Large intestine (tissue), 3 donors: ENCODE measurements around the gene GNG11. TPM values are rescaled to one million over a fixed set of nuclear protein-coding genes. Genes with fewer than 3 reads are reported as not detected.

Experiments
- DNase-seq, 2 donors: peaks; one replicate each; pipeline versions ENCODE4 v3.0.0 to v3.0.0-alpha.2; 2013
- H3K27ac ChIP-seq: one replicate; pipeline ENCODE4 v1.5.1; 2013; ENCODE audit warnings: low read length
- H3K27me3 ChIP-seq: 2 replicates; pipeline ENCODE4 v1.6.1; 2013; ENCODE audit warnings: low read length; ENCODE audit not compliant: control insufficient read depth, insufficient read depth
- H3K36me3 ChIP-seq: 2 replicates; pipeline ENCODE4 v1.6.1; 2013; ENCODE audit warnings: low read length; ENCODE audit not compliant: control insufficient read depth, insufficient read depth
- H3K4me1 ChIP-seq: one replicate; pipeline ENCODE4 v1.6.1; 2013; ENCODE audit warnings: low read length; ENCODE audit not compliant: control insufficient read depth, insufficient read depth
- H3K4me3 ChIP-seq: one replicate; pipeline ENCODE4 v1.5.1; 2013; ENCODE audit warnings: low read length
- H3K9me3 ChIP-seq: one replicate; pipeline ENCODE4 v1.6.1; 2013; ENCODE audit warnings: mild to moderate bottlenecking, low read depth, low read length, moderate library complexity; ENCODE audit not compliant: control insufficient read depth
- WGBS: methylation state at CpG from one replicate; pipeline ENCODE4 v1.1.5; 2013; ENCODE audit warnings: low lambda C conversion rate; ENCODE audit not compliant: insufficient coverage; 5-methylcytosine and 5-hydroxymethylcytosine counted together
- polyA plus RNA-seq: library from polyadenylated mRNA; unstranded; fragments of 120-200 nt; gene quantifications from one replicate; pipeline ENCODE4 v1.2.1, GENCODE V29; 2013

Gene GNG11
- polyA plus RNA-seq, 1 donor = 16.4 TPM

DNA sequence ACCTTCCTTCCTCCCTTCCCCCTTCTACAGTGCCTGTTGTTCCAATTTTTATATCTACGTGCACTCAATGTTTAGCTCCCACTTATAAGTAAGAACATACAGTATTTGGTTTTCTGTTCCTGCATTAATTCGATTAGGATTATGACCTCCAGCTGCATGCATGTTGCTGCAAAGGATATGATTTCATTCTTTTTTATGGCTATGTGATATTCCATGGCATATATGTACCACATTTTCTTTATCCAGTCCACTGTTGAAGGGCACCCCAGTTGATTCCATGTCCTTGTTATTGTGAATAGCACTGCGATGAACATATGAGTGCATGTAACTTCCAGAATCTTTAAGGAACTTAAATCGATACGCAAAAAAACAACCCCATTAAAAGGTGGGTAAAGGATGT lies 42.7 kb downstream of the GNG11 start:
- DNase-seq = no peak
- no peaks in the 10 kb centered on the region for H3K27me3 ChIP-seq
- H3K27ac ChIP-seq = no peak overlapping the region
- no peaks in the 10 kb centered on the region for H3K9me3 ChIP-seq
- no peak overlapping the region for H3K4me3 ChIP-seq
- 100% methylated on average over 2 of the region's 5 CpGs for WGBS
- no peaks in the 10 kb centered on the region for H3K36me3 ChIP-seq
- no peaks in the 10 kb centered on the region for H3K4me1 ChIP-seq

DNA sequence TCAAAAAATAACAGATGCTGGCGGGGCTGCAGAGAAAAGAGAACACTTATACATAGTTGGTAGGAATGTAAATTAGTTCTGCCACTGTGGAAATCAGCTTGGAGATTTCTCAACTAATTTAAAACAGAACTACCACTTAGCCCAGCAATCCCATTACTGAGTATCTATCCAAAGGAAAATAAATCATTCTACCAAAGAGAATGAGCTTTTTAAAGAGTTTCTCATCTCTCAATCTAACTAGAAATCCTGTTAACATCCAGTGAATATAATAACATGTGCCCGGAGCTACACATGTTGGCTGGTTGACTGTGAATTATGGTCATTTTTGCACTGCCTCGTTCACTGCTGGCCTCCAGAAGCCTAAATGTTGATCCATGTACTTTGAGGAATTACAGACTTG lies 43.3 kb downstream of the GNG11 start:
- no peak for DNase-seq
- H3K27me3 ChIP-seq = no peaks in the 10 kb centered on the region
- H3K27ac ChIP-seq = no peak overlapping the region
- H3K9me3 ChIP-seq = no peaks in the 10 kb centered on the region
- no peaks in the 10 kb centered on the region for H3K4me1 ChIP-seq
- no peak overlapping the region for H3K4me3 ChIP-seq
- no peaks in the 10 kb centered on the region for H3K36me3 ChIP-seq
- WGBS = no CpG with 5 or more reads among the region's 3 CpGs

DNA sequence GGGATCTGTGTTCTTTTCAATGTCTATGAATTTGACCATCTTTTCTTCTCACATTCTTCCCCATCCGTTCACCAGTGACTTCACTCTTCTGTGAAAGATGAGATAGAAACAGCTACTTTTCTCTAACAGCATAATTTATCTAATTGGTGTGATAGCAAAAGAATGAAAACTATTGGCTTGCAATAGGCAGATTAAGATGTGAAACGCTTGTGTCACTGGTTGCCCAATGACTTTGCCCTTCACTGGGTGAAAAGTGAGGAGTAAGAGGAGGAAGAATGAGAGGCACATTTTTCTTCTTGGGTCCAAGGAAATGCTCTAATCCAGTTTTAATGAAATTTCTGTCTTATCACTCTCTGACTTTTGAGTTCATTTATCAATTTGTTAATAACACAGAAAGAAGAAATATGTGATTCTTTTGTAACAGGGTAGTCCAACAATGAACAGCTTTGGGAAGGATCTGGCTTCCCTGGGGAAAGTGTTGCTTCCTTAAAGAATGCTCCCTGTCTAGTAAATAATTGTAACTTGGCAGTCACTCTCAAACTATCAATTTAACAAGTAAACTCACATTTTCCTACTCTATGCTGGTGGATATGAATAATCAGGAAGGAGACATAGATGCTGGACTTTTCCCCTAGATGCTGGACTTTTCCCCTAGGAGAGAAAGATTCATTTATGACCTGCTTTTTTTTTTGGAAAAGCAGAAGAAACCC lies 47.5 kb downstream of the GNG11 start:
- Histone ChIP-seq H3K27me3 (no peaks in the 10 kb centered on the region), H3K27ac (no peak overlapping the region), H3K9me3 (no peaks in the 10 kb centered on the region), H3K4me1 (no peaks in the 10 kb centered on the region), H3K4me3 (no peak overlapping the region), H3K36me3 (no peaks in the 10 kb centered on the region)
- WGBS = 70% methylated on average over 2 of the region's 2 CpGs
- no peak for DNase-seq

DNA sequence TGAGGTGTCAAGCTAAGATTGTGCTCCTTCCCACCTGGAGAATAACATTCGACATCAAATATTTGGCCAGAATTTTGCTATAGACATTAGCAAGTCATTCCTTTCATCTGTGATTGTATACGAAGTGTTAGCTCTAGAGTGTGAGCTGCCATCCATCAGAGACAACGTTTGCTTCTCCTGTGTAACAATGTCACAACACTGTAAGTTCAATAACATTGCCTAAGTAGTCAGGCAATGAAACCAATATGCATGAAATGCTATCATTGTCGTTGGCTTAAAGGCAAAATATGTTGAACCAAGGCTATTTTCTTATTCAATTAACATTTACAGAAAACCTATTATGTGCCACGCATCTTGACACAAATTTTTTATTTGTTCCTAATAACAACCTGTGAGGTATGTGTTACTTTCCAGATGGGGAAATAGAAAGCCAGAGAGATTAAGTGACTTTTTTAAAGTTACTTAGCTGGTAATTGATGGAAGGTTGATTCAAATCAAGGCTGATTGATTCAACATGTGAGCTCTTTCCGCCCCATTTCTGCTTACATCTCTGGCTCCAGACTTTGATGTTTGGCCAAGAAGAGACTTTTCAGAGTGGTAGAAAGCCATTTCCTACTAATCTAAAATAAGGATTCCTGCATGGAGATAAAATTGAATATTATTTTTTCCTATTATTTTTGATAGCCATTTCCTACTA lies 50.6 kb downstream of the GNG11 start:
- Histone ChIP-seq H3K36me3 (no peaks in the 10 kb centered on the region), H3K4me3 (no peak overlapping the region), H3K27ac (no peak overlapping the region), H3K27me3 (no peaks in the 10 kb centered on the region), H3K9me3 (no peaks in the 10 kb centered on the region), H3K4me1 (no peaks in the 10 kb centered on the region)
- no peak for DNase-seq
- WGBS = no CpG with 5 or more reads among the region's 6 CpGs

DNA sequence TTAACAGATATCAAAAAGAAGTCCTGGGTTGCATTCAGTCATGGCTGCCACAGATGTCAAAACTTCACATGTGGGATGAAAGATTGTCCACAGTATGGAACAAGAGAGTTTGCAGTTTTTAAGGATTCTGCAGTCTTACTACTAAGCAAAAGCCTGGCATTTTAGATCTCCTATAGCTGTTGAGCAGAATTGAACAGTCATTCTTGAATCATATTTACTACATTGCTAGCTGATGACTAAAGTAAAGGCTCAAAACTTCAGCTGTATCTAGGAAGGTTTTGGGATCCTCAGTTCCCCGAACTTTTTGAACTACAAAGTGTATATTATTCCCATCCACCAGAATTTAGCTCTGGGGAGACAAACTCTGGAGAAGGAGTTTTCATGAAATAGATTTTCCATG lies 51.6 kb downstream of the GNG11 start:
- Histone ChIP-seq H3K9me3 (no peaks in the 10 kb centered on the region), H3K4me3 (no peak overlapping the region), H3K27ac (no peak overlapping the region), H3K27me3 (no peaks in the 10 kb centered on the region), H3K36me3 (no peaks in the 10 kb centered on the region), H3K4me1 (no peaks in the 10 kb centered on the region)
- WGBS = no CpG with 5 or more reads among the region's 1 CpG
- no peak for DNase-seq

DNA sequence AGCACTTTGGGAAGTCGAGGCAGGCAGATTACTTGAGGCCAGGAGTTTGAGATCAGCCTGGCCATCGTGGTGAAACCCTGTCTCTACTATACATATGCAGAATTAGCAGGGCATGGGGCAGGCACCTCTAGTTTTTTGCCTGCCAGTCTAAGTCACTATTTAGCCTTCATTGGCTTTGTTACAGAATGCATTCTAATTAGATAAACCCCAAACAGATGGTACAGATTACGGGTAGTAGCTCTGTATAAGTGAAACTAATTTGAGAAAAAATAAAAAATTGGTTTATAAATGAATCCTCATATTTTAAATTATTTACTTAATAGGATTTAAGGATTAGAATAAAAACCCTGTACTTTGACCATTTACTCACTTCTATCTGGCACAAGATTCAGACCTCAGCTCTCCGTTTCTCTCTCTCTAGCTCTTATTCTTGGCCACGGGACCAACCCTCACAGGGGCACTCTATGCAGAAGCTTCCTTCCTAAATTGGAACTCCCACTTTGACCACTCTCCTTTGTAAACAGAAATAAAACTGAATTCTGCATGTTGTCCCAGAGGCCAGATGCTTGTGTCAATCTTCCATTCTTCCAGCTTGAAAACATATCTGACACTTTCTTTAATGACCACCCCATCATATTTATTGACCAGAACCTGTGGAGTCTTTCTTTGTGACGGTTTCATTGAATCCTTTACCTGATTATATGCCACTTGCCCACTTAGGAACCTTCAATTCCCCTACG lies 55.8 kb downstream of the GNG11 start:
- Histone ChIP-seq H3K27me3 (no peaks in the 10 kb centered on the region), H3K36me3 (no peaks in the 10 kb centered on the region), H3K4me3 (no peak overlapping the region), H3K9me3 (no peaks in the 10 kb centered on the region), H3K4me1 (no peaks in the 10 kb centered on the region), H3K27ac (no peak overlapping the region)
- DNase-seq = no peak
- 100% methylated on average over 1 of the region's 7 CpGs for WGBS

Other genes with a start within 250 kb of the GNG11 start
- 15.5 TPM for gene TFPI2, start 31.0 kb upstream of the GNG11 start, polyA plus RNA-seq
- gene GNGT1, start 15.2 kb upstream of the GNG11 start, polyA plus RNA-seq = not detected
- gene BET1, start 82.6 kb downstream of the GNG11 start, polyA plus RNA-seq = 48.5 TPM